HG03066 (cell line): ENCODE results near the gene VEGFA.

Experiments
- ATAC-seq: cut with Tn5 transposase; IDR thresholded peaks from one replicate; pipeline ENCODE4 v1.9.1; 2021; ENCODE audit warnings: low read depth; ENCODE audit not compliant: unreplicated experiment

VEGFA gene

GRCh38 chr6:43800746-43801494 is 30.9 kb downstream of the VEGFA start:
- ATAC-seq, result no peak

DNA sequence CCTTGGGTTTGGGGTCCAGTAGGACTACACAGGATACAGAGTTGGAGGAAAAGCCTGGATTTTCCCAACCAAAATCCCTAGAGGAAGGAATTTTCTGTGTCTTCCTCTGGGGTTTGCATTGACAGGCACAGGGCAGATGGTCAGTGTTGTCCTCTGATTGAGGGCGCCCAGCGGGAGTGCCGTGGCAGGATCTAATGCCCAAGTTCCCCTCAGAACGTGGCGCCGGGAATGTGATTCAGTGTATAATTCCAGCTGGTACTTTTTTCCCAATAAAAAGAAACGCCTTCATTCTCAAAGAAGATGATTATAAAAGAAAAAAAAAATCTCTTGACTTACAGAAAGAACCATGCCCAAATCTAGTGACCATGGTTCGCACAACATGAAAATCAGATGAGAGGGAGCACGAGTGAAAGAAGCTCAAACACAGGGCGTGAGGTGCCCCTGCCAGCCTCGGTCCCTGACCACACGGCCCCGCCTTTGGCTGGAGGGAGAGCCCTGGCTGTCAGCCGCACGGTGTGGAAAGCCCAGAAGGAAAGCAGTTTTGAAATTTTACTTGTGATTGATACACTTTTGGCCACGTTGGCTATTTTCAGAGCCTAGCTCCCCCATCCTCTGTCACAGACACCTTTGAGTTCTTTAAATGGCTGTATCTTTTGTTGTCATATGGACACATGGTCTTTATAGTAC is 31.6 kb downstream of the VEGFA start:
- ATAC-seq, result no peak

GRCh38 chr6:43803055-43803782 is 33.2 kb downstream of the VEGFA start:
- no peak for ATAC-seq

DNA sequence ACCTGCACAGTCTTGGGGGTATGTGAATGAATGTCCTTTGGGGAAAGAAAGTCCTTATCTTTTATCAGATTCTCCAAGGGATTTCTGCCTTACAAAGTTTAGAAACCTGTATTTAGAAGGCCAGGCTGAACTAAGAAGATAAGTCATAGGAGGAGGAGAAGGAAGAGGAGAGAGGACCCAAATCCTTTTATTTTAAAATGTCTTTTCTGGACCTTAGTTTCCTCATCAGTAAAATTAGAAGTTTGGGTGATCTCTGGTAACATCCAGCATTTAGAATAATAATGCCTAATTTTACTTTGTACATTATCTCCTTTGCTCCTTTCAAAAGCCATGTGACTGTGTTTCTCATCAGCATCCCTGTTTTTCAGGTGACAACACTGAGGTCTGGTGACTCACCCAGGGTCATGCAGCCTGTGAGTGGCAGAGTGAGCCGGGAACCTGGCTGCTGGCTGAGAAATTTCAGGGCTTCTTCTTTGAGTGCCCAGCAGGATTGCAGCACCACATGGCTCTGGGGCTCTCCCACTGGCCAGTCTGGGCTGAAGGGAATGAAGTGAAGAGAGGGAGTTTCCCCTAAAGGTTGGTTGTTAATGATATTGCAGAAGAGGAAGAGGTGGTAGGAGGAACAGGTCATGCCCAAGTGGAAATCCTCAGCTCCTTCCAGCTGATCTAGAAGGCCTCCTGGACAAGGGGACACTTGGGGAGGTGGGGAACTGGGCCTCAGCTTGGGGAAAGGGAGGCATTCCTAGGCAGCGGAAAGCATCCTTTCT is 34.0 kb downstream of the VEGFA start:
- no peak for ATAC-seq

DNA sequence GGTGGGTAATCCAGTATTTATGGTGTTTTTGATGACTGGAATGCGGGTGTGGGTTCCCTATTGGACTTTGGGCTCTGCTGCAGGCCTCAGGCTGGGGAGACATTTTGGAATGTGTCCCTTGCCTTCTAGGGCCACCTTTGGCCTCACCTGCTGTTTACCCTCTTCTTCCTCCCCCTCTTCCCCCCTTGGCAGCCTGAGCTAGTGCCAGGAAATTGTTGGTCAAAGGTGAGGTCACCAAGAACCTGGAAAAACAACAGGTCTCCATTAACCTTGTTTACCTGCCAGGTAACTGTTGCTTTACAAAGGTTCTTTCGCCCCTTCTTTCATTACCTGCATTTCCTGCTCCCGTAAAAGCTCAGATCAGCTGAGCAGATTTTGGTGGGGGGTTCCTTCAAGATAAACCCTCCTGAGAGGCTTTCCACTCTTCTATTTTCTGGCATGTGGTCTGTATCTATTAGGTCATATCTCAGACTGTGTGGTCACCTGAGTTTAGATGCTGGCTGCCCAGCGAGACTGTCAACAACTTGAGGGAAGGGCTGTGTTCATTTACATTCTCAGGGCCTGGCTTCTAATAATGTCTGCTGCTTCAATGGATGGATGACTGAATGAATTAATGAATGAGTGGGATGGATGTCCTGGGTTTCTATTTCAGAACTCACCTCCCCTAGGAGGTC is 34.7 kb downstream of the VEGFA start:
- no peak for ATAC-seq

DNA sequence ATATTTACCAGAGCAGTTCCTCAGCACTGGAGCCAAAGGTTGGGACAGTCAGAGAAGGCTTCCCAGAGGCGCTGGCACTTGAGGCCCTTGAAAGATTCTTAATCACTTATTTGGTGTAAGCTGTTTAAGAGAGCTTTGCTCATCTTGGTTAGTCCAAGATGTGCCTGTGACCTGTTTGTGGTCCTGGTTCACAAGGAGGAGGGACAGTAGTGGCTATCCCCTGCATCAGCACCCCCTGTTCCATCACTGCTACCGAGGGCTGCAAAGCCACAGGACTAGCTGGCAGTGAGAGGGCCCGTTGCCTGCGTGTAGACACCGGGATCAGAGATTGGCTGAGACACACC is 35.7 kb downstream of the VEGFA start:
- ATAC-seq, result no peak

DNA sequence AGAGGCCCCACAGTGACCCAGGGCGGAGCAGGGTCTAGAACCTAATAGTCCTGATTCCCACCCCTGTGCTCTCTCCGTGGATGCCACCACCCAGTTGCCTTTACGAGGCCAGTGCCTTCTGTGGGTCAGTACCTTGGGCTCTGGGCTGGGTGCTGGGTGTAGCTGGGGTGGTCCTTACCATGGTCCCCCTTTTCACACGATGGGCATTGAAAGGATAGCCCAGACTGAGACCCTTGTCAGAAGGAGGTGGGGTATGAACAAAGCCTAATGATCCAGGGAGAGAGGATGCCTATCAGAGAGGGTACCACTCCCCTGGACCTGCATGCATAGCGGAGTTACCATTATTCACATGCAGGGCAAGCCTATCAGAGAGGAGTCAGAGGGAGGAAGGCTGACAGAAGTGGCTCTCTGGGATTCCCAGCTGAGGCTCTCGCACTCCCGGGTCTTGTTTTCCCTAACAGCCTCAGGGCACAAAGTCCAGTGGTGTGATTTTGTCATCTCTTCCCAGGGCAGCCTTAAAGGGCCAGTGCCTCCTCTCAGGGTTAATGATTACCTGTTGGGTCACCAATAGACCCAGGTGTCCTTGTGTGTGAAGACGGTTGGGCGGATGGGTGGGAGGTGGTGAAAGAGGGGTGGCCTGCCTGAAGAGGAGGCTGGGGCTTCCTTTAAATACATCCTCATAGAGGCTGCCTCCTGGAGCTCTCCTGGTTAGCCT is 36.2 kb downstream of the VEGFA start:
- no peak for ATAC-seq

DNA sequence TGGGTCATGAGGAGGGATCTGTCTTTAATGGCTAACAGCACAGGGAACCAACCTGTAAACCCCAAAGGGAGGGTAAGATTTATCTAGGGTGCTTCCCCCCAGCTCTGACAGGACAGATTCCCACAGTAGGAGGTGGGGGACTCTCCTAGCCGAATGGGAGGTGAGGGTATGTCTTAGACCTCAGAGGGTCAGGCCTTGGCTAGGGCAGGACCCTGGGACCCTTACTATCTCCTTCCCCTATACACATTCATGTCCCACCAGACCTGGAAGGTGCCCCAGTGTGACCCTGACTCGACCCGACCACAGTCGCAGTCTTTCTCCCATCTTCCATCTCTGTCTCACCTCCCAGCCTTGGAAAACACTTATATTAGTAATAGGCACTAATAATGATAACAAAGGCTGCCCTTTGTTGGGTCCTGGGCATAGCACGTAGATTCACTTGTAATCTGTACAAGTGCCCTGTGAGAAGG is 36.8 kb downstream of the VEGFA start:
- ATAC-seq, result no peak

DNA sequence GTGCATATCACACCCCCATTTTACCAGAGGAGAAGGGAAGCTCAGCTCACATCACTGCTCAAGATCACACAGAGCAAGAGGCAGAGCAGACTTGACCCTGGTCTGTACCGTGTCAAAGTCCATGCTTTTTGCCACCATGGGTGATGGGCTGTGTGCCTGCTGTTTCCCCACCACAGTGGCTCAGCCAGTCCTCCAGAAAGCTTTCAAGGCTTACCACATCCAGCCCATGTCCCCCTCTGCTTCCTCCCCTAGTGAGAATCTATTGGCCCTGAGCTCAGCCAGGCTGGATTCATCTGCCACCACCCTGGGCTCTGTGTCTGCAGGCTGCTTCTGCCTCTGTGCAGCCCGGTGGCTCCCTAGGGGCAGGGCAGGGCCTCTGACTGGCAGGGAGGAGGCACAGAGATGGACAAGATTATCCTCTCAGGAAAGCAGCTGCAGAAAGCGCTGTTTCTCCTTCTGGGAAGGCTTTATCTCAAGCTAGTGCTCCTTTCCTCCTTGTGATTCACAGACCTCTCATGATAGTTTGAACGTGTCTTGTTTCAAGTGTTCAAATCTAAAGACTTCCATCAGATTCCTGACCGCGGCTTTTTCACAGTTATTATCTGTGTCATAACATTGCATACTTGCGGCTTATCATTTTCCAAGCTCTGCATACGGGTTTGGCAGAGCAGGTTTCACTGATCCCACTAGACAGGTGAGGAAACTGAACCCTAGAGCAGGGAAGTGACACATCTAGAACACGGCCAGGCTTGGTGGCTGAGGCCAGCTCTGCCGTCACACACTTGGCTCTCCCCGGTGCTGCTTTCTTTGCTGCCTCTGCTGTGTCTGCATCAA is 37.4 kb downstream of the VEGFA start:
- no peak for ATAC-seq

DNA sequence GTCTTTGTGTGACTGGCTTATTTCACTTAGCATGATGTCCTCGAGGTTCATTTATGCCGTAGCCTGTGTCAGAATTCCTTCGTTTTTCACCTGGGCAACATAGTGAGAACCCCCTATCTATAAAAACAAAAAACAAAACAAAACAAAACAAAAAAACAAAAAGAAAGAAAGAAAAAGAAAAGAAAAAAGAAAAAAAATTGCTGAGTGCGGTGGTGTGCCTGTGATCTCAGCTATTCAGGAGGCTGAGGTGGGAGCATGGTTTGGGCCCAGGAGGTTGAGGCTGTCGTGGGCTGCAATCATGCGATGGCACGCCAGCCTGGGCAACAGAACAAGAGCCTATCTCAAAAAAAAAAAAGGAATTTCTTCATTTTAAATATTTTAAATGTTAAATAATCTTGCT is 38.4 kb downstream of the VEGFA start:
- ATAC-seq, result no peak

DNA sequence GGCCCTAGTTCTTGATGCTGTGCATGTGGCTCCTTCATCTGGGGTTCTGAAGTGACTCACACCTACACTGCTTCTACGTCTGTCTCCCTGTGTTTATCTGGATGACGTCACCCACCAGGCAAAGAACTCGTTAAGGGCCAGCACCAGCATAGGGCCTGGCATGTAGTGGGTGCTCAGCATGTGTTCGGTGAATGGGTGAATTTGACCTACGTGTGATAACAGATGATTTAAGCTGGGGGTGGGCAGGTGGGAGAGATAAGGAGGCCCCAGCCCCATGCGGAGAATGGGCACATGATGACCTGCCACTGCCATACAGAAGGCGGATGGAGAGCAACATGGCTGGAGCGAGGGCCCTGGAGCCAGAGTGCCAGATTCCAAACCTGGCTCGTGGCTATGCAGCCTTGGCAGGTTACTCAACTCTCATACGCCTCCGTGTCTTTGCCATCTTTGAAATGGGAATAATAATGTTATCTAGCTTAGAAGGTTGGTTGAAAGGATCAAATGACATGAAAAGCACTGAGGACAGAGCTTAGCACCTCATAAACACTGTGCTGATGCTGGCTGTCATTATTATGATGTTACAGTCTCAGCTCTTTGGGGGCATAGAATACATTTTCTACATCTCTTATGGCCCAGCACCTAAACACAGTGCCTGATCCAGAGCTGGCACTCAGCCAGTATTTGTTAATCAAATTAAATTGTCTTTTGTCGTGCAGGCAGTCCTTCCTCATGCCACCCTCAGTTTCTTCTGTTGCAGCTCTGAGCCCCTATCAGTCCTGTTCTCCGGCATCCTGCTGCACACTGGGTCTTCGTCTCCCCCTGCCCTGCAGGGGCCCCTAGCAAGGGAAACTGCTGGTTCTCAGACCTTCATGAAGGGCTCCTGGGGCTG is 39.6 kb downstream of the VEGFA start:
- ATAC-seq, result no peak

GRCh38 chr6:43810965-43811732 is 41.1 kb downstream of the VEGFA start:
- no peak for ATAC-seq

GRCh38 chr6:43811733-43812099 is 41.7 kb downstream of the VEGFA start:
- no peak for ATAC-seq

DNA sequence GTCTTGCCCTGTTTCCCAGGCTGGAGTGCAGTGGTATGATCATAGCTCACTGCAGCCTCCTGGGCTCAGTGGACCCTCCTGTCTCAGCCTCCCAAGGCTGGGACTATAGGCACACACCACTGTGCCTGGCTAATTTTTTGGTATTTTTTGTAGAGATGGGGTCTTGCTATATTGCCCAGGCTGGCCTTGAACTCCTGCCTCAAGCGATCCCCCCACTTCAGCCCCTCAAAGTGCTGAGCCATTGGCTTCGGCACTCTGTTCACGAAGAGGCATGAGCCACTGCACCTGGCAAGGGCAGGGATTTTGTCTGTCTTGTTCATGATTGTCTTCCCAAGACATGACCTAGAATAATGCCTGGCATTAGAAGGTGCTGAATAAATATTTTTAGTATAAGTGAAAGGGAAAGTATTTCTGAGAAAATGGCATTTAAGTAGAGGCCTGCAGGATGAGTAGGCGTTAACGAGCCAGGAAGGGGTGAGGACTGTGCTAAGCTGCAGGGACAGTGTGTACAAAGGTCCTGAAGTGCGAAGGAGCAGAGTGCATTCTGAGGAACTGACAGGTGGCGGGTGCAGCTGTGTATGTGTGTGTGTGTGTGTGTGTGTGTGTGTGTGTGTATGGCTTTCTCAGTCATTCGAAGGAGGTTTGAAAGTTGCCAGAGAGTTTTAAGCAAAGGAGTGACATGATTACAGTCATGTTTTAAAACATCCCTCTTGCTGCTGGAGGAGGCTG is 43.0 kb downstream of the VEGFA start:
- no peak for ATAC-seq

DNA sequence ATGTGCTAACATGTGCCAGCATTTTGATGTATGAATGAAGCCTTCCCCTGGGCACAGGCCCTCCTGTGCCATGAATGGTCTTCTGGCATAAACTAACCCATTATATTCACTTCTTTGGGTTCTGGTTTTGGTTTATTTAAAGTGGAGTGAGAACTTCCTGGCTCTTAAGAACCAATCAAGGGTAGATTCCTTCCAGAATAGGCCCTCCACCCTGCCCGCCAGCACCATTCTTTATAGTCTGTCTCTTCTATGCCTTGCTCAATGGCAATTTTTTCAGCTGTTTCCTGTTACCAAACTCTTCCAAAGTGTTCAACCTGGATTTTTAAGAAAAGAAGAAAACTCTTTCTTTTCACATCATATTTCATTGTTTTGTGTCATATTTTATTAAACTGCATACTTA is 44.1 kb downstream of the VEGFA start:
- ATAC-seq, result no peak

GRCh38 chr6:43814865-43815264 is 44.9 kb downstream of the VEGFA start:
- ATAC-seq, result no peak

DNA sequence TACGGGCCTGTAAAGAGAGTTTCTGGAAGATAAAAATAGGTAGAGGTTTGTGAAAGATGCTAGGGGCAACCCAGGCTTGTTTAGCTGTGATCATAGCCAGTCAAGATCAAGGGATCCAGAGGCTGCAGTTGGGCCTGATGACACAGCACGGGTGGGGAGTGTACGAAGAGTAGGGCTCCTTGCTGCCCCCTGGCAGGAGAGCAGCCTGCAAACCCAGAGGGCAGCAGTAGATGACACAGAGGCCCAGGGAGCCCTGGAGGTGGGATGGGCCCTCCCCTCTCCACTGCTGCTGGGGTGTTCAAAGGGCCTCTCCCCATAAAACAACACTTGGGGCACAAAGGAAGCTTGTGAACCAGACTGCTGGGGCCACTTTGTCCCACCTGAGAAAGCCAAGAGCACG is 47.2 kb downstream of the VEGFA start:
- no peak for ATAC-seq
